DND-41 (cell line): ENCODE measurements around the gene YTHDF2.

Source experiments
- CTCF ChIP-seq: IDR thresholded peaks from 2 replicates; pipeline ENCODE4 v1.5.1; 2012; ENCODE audit warnings: borderline replicate concordance, low read length, moderate library complexity, mild to moderate bottlenecking; ENCODE audit not compliant: poor library complexity, severe bottlenecking; ENCODE audit errors: extremely low read depth
- EZH2 ChIP-seq: IDR thresholded peaks from 3 replicates; pipeline ENCODE4 v1.6.1; 2012; ENCODE audit warnings: borderline replicate concordance, low read depth, mild to moderate bottlenecking, moderate library complexity, low read length, inconsistent platforms; ENCODE audit not compliant: severe bottlenecking

DNA sequence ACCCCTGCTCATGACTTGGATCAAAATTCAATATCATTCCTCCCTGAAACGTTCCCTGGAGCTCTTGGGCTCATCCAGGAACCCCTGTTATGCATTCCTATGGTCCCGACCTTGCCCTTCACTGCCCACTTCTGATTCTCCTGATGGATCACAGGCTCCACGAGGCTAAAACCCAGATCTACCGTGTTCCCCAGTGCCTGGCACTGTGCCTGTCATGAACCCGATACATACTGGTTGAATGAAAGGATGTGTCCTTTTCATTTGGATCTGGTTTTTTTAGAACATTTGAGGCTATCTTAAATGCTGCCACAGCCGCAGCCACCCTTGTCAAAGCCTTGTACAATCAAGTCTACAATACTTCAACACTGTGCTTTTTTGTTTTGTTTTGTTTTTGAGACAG lies 53.1 kb downstream of the YTHDF2 start:
- TF ChIP-seq CTCF (no peak), EZH2 (no peak)
